GM12873 (cell line): ENCODE results near the gene RHBDD1.

Experiments used
- CTCF ChIP-seq: IDR thresholded peaks from 2 replicates; pipeline ENCODE4 v1.5.1; 2012; ENCODE audit warnings: low read depth, mild to moderate bottlenecking, moderate library complexity, low read length, control low read depth; ENCODE audit not compliant: insufficient read depth; ENCODE audit errors: missing control alignments

RHBDD1 gene

GRCh38 chr2:226882606-226883005 lies 46.8 kb downstream of the RHBDD1 start:
- TF ChIP-seq CTCF, result no peak

- no peak for TF ChIP-seq CTCF
Observed at GRCh38 chr2:226883296-226883795, 47.5 kb downstream of the RHBDD1 start.

GRCh38 chr2:226884166-226884565 lies 48.3 kb downstream of the RHBDD1 start:
- TF ChIP-seq CTCF, result no peak

GRCh38 chr2:226885769-226886435 lies 50.0 kb downstream of the RHBDD1 start:
- TF ChIP-seq CTCF, result no peak

- TF ChIP-seq CTCF, result no peak
Observed at GRCh38 chr2:226887940-226888339, 52.1 kb downstream of the RHBDD1 start.

- TF ChIP-seq CTCF, result no peak
Observed at GRCh38 chr2:226888378-226888965, 52.6 kb downstream of the RHBDD1 start.

GRCh38 chr2:226888971-226889370 lies 53.1 kb downstream of the RHBDD1 start:
- no peak for TF ChIP-seq CTCF
